SK-N-MC (cell line): ENCODE measurements around the gene MZB1.

Source experiments
- FOXP2 ChIP-seq: optimal IDR thresholded peaks from 2 replicates; pipeline ENCODE3; 2011; ENCODE audit warnings: mild to moderate bottlenecking, moderate library complexity; ENCODE audit not compliant: insufficient read depth; ENCODE audit errors: extremely low read length, control extremely low read depth
- POLR2AphosphoS5 ChIP-seq: IDR thresholded peaks from 2 replicates; pipeline ENCODE4 v1.6.1; 2012; ENCODE audit warnings: mild to moderate bottlenecking, low read depth, low read length, borderline replicate concordance

DNA sequence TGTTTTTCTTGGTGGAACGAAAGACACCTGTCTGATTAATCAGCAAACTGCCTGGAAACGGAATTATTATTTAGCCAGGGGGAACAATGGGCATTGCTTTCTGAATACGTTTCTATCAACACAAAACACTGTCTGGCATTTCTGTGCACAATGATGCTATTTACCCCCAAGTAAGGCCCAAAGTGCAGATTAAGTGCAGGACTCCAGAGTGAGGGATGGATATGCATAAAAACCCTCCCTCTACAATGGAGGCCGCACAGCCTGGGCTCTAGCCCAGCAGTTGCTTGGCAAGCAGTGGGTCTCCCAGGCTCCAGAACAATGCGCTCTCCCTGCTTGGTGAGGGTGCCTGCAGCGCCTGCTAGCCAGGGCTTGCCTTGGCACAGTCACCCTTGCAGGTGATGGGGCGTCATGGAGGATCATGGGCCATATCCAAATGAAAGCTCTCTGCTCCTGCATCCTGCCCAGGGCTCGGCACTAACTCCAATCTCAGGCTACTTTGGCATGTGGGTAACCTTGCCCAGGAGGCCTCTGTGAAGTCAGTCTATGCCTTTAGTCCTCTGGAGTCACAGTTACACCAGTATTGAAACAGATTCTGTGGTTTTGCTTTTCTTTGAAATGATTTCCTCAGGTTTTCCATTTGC is 25.6 kb upstream of the MZB1 start:
- TF ChIP-seq POLR2AphosphoS5 (no peak), FOXP2 (no peak)
